Measurements from ENCODE around the gene GRHL3. TPM values are rescaled to one million over a fixed set of nuclear protein-coding genes. Genes with fewer than 3 reads are reported as not detected.

GRHL3 gene
- total RNA-seq, 1 experiment from 2014 or later, result 1.1 TPM

GRCh38 chr1:24282491-24282890 is 36.7 kb upstream of the GRHL3 start:
- no peak overlapping the region for H3K4me3 ChIP-seq
- POLR2A ChIA-PET (ENCODE audit: unreplicated experiment), result no interaction called here
- TF ChIP-seq EZH2 (IDR thresholded peaks at IDR 0.05; ENCODE audit: low read depth) (no peak), CTCF (conservative IDR thresholded peaks at IDR 0.05) (no peak)
- intact Hi-C loops (cut with micrococcal nuclease; ENCODE audit: unreplicated experiment), result loop anchor here (2.0 kb wide), 1 partner anchor 36 kb away; the partner anchor contains the start of gene GRHL3
- CTCF ChIA-PET, result no interaction called here
- no peak for DNase-seq
- no peak overlapping the region for H2AFZ ChIP-seq
- no peaks in the 10 kb centered on the region for H3K27me3 ChIP-seq (ENCODE audit: insufficient read depth, low read depth)
- H4K20me1 ChIP-seq (ENCODE audit: insufficient read depth), result no peaks in the 10 kb centered on the region
- H3K4me2 ChIP-seq, result peak overlapping the region; percentile 66; the same call in 1 of the 2 replicates
- H3K36me3 ChIP-seq (ENCODE audit: low read depth), result no peaks in the 10 kb centered on the region
- no peaks in the 10 kb centered on the region for H3K9me3 ChIP-seq (ENCODE audit: insufficient read depth, low read depth)
- no peaks in the 10 kb centered on the region for H3K79me2 ChIP-seq (ENCODE audit: low read depth)
- H3K27ac ChIP-seq, result peak overlapping the region; percentile 94
- peaks cover 42% of the 10 kb centered on the region for H3F3A ChIP-seq (ENCODE audit: insufficient read depth, low read depth)
- no peaks in the 10 kb centered on the region for H3K9me2 ChIP-seq (ENCODE audit: insufficient read depth)
- peaks cover 64% of the 10 kb centered on the region for H3K4me1 ChIP-seq (replicated peaks; ENCODE audit: insufficient read depth)
- no TSS peak for BruUV-seq (replicated peaks)

DNA sequence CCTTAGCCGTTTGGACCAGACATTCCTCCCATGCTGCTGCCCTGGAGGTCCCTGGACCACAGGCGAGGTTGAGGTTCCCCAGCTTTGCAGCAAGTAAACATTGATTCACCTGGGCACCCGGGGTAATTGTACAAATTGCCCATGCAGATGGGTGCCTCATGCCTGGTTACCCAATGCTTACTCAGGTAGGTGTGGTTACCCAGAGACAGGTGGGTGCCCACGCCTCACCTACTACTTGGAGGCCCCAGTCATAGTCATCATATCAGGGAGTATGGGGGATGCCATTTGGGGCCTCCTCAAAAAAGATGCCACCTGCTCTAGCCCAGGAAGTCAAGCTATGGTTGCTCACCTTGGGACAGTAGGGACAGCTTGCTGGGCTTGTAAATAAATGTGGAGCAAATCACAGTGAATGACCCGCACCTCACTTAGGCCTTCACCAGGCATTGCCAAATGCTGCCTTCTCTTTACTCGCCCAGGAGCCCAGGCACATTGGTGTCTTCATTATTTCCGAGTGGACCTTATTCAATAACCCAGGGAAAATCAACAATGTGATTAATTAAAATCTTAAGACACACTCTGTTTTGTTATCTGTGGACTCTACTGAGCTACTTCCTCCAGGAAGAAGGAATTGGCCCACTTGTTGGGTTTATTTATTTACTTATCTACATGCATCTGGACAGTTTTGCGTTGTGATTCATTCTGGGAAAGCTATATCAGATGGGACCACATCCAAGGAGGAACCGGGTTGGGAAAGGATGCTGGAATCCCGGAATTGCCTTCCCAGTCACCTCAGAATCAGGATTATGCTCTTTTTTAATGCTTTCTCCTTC is 35.6 kb upstream of the GRHL3 start:
- Histone ChIP-seq H3K36me3 (ENCODE audit: low read depth) (no peaks in the 10 kb centered on the region), H3K4me3 (no peak overlapping the region), H3K9me2 (ENCODE audit: insufficient read depth) (no peaks in the 10 kb centered on the region), H3K4me1 (replicated peaks; ENCODE audit: insufficient read depth) (peaks cover 59% of the 10 kb centered on the region), H3K4me2 (peak overlapping the region; percentile 66), H2AFZ (no peak overlapping the region), H3F3A (ENCODE audit: insufficient read depth, low read depth) (peaks cover 38% of the 10 kb centered on the region), H3K79me2 (ENCODE audit: low read depth) (no peaks in the 10 kb centered on the region), H3K9me3 (ENCODE audit: insufficient read depth, low read depth) (no peaks in the 10 kb centered on the region), H3K27me3 (ENCODE audit: insufficient read depth, low read depth) (no peaks in the 10 kb centered on the region), H3K27ac (peak overlapping the region; percentile 94), H4K20me1 (ENCODE audit: insufficient read depth) (no peaks in the 10 kb centered on the region)
- CTCF ChIA-PET, result interaction anchor here (0.8 to 0.9 kb wide), 2 partner anchors 80 to 82 kb away, joined by 3 to 13 read pairs; no protein-coding TSS in a partner anchor
- POLR2A ChIA-PET (ENCODE audit: unreplicated experiment), result interaction anchor here (0.6 to 1.0 kb wide), 4 partner anchors 17 to 80 kb away, joined by 3 to 17 read pairs (median 5); no protein-coding TSS in a partner anchor
- no TSS peak for BruUV-seq (replicated peaks)
- TF ChIP-seq CTCF (conservative IDR thresholded peaks at IDR 0.05), result no peak
- no peak for TF ChIP-seq EZH2 (IDR thresholded peaks at IDR 0.05; ENCODE audit: low read depth)
- intact Hi-C loops (cut with micrococcal nuclease; ENCODE audit: unreplicated experiment), result loop anchor here (1.0 to 2.0 kb wide), 2 partner anchors 17 to 35 kb away; partner anchors contain the start of gene GRHL3
- DNase-seq, result peak; percentile 54 to 90

DNA sequence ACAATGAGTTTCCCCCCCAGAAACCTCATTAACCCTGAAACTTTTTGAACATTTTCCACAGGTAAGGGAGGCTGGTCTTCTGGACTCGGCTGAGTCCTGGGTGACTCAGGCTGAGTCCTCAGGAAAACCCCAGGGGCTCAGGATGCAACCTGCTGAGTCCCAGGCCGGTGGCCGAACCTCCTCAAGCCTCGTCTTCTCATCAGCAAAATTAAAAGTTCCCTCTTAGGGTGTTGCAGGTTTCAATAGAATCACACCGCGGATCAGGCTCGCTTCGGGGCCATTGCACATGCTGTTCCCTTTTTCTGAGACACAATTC is 35.0 kb upstream of the GRHL3 start:
- H3K36me3 ChIP-seq (ENCODE audit: low read depth), result no peaks in the 10 kb centered on the region
- BruUV-seq (replicated peaks), result no TSS peak
- POLR2A ChIA-PET (ENCODE audit: unreplicated experiment), result interaction anchor here (0.6 to 1.0 kb wide), 3 partner anchors 17 to 80 kb away, joined by 5 to 17 read pairs (median 5); no protein-coding TSS in a partner anchor
- H3K27ac ChIP-seq, result peak overlapping the region; percentile 94
- no peak overlapping the region for H2AFZ ChIP-seq
- TF ChIP-seq EZH2 (IDR thresholded peaks at IDR 0.05; ENCODE audit: low read depth) (no peak), CTCF (conservative IDR thresholded peaks at IDR 0.05) (no peak)
- H3K79me2 ChIP-seq (ENCODE audit: low read depth), result no peaks in the 10 kb centered on the region
- H3K4me3 ChIP-seq, result no peak overlapping the region
- no peaks in the 10 kb centered on the region for H3K27me3 ChIP-seq (ENCODE audit: insufficient read depth, low read depth)
- no peaks in the 10 kb centered on the region for H4K20me1 ChIP-seq (ENCODE audit: insufficient read depth)
- peaks cover 38% of the 10 kb centered on the region for H3F3A ChIP-seq (ENCODE audit: insufficient read depth, low read depth)
- peak overlapping the region; percentile 66 for H3K4me2 ChIP-seq
- no peaks in the 10 kb centered on the region for H3K9me2 ChIP-seq (ENCODE audit: insufficient read depth)
- DNase-seq, result no peak
- CTCF ChIA-PET, result interaction anchor here (0.8 to 0.9 kb wide), 2 partner anchors 81 to 82 kb away, joined by 3 to 13 read pairs; no protein-coding TSS in a partner anchor
- peaks cover 59% of the 10 kb centered on the region for H3K4me1 ChIP-seq (replicated peaks; ENCODE audit: insufficient read depth)
- intact Hi-C loops (cut with micrococcal nuclease; ENCODE audit: unreplicated experiment), result no loop called here
- no peaks in the 10 kb centered on the region for H3K9me3 ChIP-seq (ENCODE audit: insufficient read depth, low read depth)

Measured in PC-9 (cell line).